Activated CD8-positive, alpha-beta memory T cell treated with anti-CD3 and anti-CD28 coated beads, Interleukin-2, amount 10 ng/mL, durations not matched to agents 7 days and 5 days (primary cell): ENCODE results near the gene SPIRE1. TPM values are rescaled to one million over a fixed set of nuclear protein-coding genes. Genes with fewer than 3 reads are reported as not detected.

ENCODE experiments used
- ATAC-seq: fragments of 150-1000 bp; cut with Tn5 transposase; one replicate; pipeline ENCODE4 v1.10.0; 2021; ENCODE audit warnings: moderate library complexity
- CTCF ChIA-PET: fragments of 350-600 bp; sonication (Branson Sonifier 250); formaldehyde crosslinking; loops from one replicate; lab custom pipeline; 2021; ENCODE audit warnings: antibody characterized with exemption; lab: Charles Lee
- DNase-seq: peaks from one replicate; pipeline ENCODE4 v3.0.0-alpha.2; 2020
- H3K27ac Mint-ChIP-seq: one replicate; pipeline ENCODE4 v1.8.0; 2021; ENCODE audit warnings: mild to moderate bottlenecking, mixed read lengths
- H3K27me3 Mint-ChIP-seq: one replicate; pipeline ENCODE4 v1.8.0; 2021; ENCODE audit warnings: mixed read lengths
- H3K36me3 Mint-ChIP-seq: one replicate; pipeline ENCODE4 v1.8.0; 2021; ENCODE audit warnings: mild to moderate bottlenecking, mixed read lengths
- H3K4me1 Mint-ChIP-seq: one replicate; pipeline ENCODE4 v1.8.0; 2021; ENCODE audit warnings: mixed read lengths
- H3K4me3 Mint-ChIP-seq: one replicate; pipeline ENCODE4 v1.8.0; 2021; ENCODE audit warnings: mild to moderate bottlenecking, moderate library complexity, mixed read lengths
- H3K9me3 Mint-ChIP-seq: one replicate; pipeline ENCODE4 v1.8.0; 2022; ENCODE audit warnings: low read depth, mixed read lengths
- total RNA-seq, 2 experiments: library from RNA; stranded (reverse); gene quantifications; one replicate each; pipeline ENCODE4 v1.2.3, GENCODE V29; 2021

The SPIRE1 gene
- total RNA-seq, 2 experiments from 2014 or later = 3.4 to 9.6 TPM

DNA sequence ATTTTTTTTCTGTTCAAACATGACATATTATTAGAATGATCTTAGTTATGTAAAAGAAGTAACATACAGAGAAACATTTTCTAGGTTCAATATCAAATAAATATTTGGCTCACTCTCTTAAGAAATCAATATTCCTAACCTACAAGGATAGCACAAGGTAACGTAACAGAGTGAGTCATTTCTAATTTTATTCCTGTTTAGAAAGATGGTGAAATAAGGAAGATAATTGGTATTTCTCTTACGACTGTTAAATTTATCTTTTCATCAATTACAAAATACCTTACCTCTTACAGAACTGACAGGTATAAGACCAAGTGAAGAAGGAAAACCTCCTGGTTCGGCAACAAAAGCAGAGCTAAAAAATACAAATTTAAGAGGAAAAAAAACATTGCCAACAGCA, 205.1 kb downstream of the SPIRE1 start:
- Mint-ChIP-seq H3K27me3 (no peaks in the 10 kb centered on the region), H3K4me3 (no peak overlapping the region), H3K36me3 (no peaks in the 10 kb centered on the region), H3K27ac (no peak overlapping the region), H3K4me1 (no peaks in the 10 kb centered on the region), H3K9me3 (no peaks in the 10 kb centered on the region)
- CTCF ChIA-PET = interaction anchor here (0.8 kb wide), 1 partner anchor 8 kb away, joined by 3 read pairs; no protein-coding TSS in a partner anchor
- DNase-seq (no peak), ATAC-seq (no peak)

DNA sequence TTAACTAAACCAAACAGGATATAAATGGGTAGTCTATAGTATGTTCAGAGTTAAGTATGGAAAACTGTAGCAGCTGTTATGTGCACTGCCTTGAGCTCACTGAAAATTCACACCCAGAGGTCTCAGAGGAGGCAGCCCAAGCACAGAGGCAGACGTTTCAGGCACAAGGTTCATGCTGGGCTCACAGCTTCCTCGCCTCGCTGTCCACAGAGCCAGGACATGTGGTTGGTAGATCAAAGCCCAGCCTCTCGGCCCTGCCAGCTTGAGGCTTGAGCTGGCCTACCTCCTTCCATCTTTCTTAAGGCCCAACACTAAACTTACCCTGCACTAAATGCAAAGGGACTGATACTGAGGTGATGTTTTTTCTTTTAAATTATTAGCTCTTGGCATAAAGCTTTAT, 206.5 kb downstream of the SPIRE1 start:
- H3K4me1 Mint-ChIP-seq = no peaks in the 10 kb centered on the region
- CTCF ChIA-PET = no interaction called here
- DNase-seq (no peak), ATAC-seq (no peak)
- no peaks in the 10 kb centered on the region for H3K9me3 Mint-ChIP-seq
- H3K36me3 Mint-ChIP-seq = no peaks in the 10 kb centered on the region
- H3K27ac Mint-ChIP-seq = no peak overlapping the region
- H3K4me3 Mint-ChIP-seq = no peak overlapping the region
- no peaks in the 10 kb centered on the region for H3K27me3 Mint-ChIP-seq

GRCh38 chr18:12449051-12449785, 208.7 kb downstream of the SPIRE1 start:
- Mint-ChIP-seq H3K27ac (no peak overlapping the region), H3K4me1 (peaks cover 7% of the 10 kb centered on the region), H3K9me3 (no peaks in the 10 kb centered on the region), H3K4me3 (no peak overlapping the region), H3K36me3 (no peaks in the 10 kb centered on the region), H3K27me3 (no peaks in the 10 kb centered on the region)
- no peak for ATAC-seq
- CTCF ChIA-PET = no interaction called here
- DNase-seq = no peak

- CTCF ChIA-PET = interaction anchor here (1.0 to 1.9 kb wide), 2 partner anchors 8 to 21 kb away, joined by 3 to 4 read pairs; no protein-coding TSS in a partner anchor
- no peaks in the 10 kb centered on the region for H3K27me3 Mint-ChIP-seq
- ATAC-seq = no peak
Measured at GRCh38 chr18:12445554-12445953, 212.4 kb downstream of the SPIRE1 start.

GRCh38 chr18:12443551-12443950, 214.4 kb downstream of the SPIRE1 start:
- DNase-seq = no peak
- H3K27ac Mint-ChIP-seq = no peak overlapping the region
- H3K9me3 Mint-ChIP-seq = no peaks in the 10 kb centered on the region
- CTCF ChIA-PET = no interaction called here
- H3K36me3 Mint-ChIP-seq = peaks cover 1% of the 10 kb centered on the region
- no peak overlapping the region for H3K4me3 Mint-ChIP-seq
- no peak for ATAC-seq
- H3K4me1 Mint-ChIP-seq = peaks cover 11% of the 10 kb centered on the region
- H3K27me3 Mint-ChIP-seq = no peaks in the 10 kb centered on the region

More at GRCh38 chr18:12445554-12445953, 212.4 kb downstream of the SPIRE1 start:
- Mint-ChIP-seq H3K36me3 (peaks cover 1% of the 10 kb centered on the region), H3K27ac (no peak overlapping the region), H3K9me3 (no peaks in the 10 kb centered on the region), H3K4me3 (no peak overlapping the region), H3K4me1 (peaks cover 11% of the 10 kb centered on the region)
- DNase-seq = no peak

DNA sequence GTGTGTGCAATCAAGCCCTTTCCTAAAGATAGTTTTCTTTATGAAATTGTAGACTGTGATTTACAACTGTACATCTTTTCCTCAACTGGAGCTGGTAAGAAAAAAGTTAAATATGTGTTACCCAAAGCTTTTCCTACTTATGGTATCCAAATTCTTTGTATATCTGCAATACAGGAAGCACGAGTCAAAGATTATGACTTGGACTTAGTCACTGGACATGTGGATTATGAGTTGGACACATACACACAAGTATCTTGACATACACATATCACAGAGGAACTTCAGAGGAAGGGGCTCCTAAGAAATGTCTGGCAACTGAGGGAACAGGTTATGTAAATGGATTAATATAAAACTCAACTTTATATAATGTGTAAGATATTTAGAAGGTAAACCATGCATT, 215.0 kb downstream of the SPIRE1 start:
- Mint-ChIP-seq H3K36me3 (peaks cover 1% of the 10 kb centered on the region), H3K4me3 (no peak overlapping the region), H3K9me3 (no peaks in the 10 kb centered on the region), H3K27me3 (no peaks in the 10 kb centered on the region), H3K27ac (no peak overlapping the region), H3K4me1 (peaks cover 11% of the 10 kb centered on the region)
- DNase-seq (no peak), ATAC-seq (no peak)
- CTCF ChIA-PET = no interaction called here

DNA sequence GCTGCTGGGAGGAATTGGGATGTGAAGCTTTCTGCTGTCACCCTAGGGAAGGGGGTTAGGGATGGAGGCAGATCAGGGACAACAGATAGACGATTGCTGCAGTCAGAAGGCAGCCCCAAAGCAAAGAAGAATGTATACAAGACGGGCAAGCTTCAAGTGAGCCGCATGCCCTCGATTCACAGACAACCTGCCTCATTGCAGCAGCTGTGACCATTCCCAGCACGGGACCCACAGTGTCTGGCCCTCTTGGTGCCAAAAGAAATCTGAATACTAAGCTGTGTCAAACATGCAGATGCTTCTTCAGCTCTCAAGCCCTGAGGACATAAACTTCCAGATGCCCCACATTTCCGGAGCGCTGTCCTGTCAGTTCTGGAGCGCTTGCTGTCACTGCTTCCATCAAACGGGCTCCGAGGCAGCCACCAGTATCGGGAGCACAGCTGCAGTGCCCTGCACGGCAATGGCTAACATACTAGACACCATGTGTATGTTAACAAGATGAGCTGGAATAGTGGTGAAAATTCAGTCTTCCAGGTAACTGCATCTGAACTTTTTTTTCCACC, 216.4 kb downstream of the SPIRE1 start:
- Mint-ChIP-seq H3K36me3 (peaks cover 1% of the 10 kb centered on the region), H3K4me3 (no peak overlapping the region), H3K9me3 (no peaks in the 10 kb centered on the region), H3K27ac (no peak overlapping the region), H3K27me3 (no peaks in the 10 kb centered on the region), H3K4me1 (peaks cover 11% of the 10 kb centered on the region)
- ATAC-seq (no peak), DNase-seq (no peak)
- CTCF ChIA-PET = no interaction called here

GRCh38 chr18:12438257-12438656, 219.7 kb downstream of the SPIRE1 start:
- no peak for DNase-seq
- Mint-ChIP-seq H3K4me3 (no peak overlapping the region), H3K27ac (no peak overlapping the region), H3K27me3 (no peaks in the 10 kb centered on the region), H3K9me3 (no peaks in the 10 kb centered on the region), H3K4me1 (no peaks in the 10 kb centered on the region), H3K36me3 (peaks cover 2% of the 10 kb centered on the region)
- CTCF ChIA-PET = no interaction called here
- ATAC-seq = no peak

GRCh38 chr18:12435867-12436266, 222.0 kb downstream of the SPIRE1 start:
- ATAC-seq (no peak), DNase-seq (no peak)
- Mint-ChIP-seq H3K36me3 (peaks cover 4% of the 10 kb centered on the region), H3K4me1 (no peaks in the 10 kb centered on the region), H3K4me3 (no peak overlapping the region), H3K9me3 (no peaks in the 10 kb centered on the region), H3K27me3 (no peaks in the 10 kb centered on the region), H3K27ac (no peak overlapping the region)
- CTCF ChIA-PET = no interaction called here

DNA sequence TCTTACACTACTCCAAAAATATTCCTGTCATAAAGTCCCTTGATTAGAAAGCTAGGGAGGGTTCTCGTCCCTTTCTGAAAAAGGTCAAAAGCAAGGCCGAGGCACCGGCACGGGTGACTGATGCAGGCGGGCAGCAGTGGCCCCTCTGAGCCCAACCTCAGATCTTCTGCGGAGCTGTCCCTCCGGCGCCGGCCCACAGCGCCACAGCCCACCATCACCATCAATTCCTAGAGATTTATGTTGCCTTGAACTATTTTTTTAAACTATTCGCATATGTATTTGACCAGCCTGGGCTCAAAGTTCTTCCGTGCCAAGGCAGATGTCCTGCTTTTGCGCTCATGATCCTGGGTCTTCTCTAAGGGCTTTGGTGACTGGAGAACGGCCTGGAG, 223.4 kb downstream of the SPIRE1 start:
- CTCF ChIA-PET = no interaction called here
- no peaks in the 10 kb centered on the region for H3K4me1 Mint-ChIP-seq
- H3K9me3 Mint-ChIP-seq = no peaks in the 10 kb centered on the region
- no peak overlapping the region for H3K27ac Mint-ChIP-seq
- H3K4me3 Mint-ChIP-seq = no peak overlapping the region
- peaks cover 4% of the 10 kb centered on the region for H3K36me3 Mint-ChIP-seq
- DNase-seq = no peak
- H3K27me3 Mint-ChIP-seq = no peaks in the 10 kb centered on the region
- ATAC-seq = no peak

DNA sequence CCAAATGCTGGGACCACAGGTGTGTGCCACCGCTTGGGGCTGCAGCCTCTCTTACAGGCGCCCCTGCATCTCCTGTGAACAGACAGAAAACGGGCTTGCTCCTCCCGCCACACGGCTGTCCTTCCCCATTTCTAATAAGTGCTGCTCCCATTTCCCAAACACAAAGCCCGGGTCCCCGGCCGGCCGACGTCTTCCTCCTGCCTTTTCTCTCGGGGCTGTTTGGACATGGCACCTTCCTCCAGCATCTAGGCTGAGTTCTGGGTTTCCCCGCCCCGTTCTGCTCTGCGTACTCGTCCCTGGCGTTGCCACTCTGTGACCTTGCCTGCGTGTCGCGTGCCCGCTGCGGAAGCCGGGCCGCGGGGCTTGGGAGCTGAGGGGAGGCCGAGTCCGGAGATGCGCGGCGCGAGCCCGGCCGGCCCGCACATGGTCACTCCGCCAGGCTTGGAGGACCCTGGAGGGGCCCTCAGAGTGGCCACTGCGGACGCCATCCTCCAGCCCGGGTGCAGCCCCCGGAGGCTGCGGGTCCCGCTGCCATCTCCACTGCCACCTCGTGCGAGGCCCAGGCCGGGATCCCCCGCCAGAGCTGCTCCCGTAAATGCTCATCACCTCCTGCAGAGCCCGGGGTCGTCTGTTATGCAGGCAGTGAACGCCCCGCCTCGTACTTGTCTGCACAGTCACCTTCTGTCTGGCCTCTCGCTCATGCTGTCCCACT, 223.9 kb downstream of the SPIRE1 start:
- Mint-ChIP-seq H3K4me1 (no peaks in the 10 kb centered on the region), H3K4me3 (no peak overlapping the region), H3K9me3 (no peaks in the 10 kb centered on the region), H3K27ac (no peak overlapping the region), H3K36me3 (peaks cover 4% of the 10 kb centered on the region), H3K27me3 (no peaks in the 10 kb centered on the region)
- DNase-seq = no peak
- ATAC-seq = no peak
- CTCF ChIA-PET = no interaction called here

GRCh38 chr18:12432881-12433280, 225.0 kb downstream of the SPIRE1 start:
- Mint-ChIP-seq H3K27me3 (no peaks in the 10 kb centered on the region), H3K27ac (no peak overlapping the region), H3K36me3 (peaks cover 4% of the 10 kb centered on the region), H3K4me3 (no peak overlapping the region), H3K4me1 (no peaks in the 10 kb centered on the region), H3K9me3 (no peaks in the 10 kb centered on the region)
- DNase-seq (no peak), ATAC-seq (no peak)
- CTCF ChIA-PET = no interaction called here

DNA sequence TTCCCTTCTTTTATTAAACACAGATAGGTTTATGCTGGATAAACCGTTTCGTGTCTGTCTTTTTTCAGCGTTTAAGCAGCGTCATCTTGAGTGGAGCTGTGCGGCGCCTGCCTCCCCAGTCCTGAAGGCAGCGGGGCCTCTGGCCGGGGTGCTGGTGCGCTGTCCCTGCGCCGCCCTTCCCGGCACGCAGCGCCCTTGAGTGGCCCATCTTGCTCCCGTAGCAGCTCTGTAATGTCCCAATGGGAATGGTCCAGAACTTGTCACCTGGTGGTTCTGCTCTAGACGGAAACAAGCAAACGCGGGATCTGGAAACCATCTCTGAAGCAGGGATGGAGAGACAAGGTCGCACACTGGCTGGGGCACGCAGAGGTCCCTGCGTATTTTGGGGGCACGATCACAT, 225.7 kb downstream of the SPIRE1 start:
- H3K36me3 Mint-ChIP-seq = peaks cover 4% of the 10 kb centered on the region
- H3K4me1 Mint-ChIP-seq = peaks cover 2% of the 10 kb centered on the region
- CTCF ChIA-PET = no interaction called here
- DNase-seq (no peak), ATAC-seq (no peak)
- no peaks in the 10 kb centered on the region for H3K9me3 Mint-ChIP-seq
- no peak overlapping the region for H3K27ac Mint-ChIP-seq
- H3K4me3 Mint-ChIP-seq = no peak overlapping the region
- H3K27me3 Mint-ChIP-seq = no peaks in the 10 kb centered on the region

DNA sequence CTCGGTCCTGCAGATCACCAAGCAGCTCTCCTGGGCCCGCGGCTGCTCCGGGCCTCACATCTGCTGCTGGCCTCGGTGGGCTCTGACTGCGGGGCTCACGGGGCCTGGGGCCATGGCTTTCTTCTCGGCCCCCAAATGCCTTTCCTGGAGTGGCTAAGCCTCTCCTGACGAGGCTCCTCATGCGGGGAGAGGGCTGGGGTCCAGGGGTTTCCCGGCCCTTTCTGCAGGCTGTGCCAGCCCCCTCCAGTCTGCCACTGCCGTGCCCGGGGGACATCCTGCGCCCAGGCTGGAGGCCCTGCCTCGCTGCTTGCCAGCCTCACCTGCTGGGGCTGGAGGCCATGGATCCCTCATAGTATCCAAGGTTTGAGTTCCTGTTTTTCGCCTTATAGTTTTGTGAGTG, 226.3 kb downstream of the SPIRE1 start:
- Mint-ChIP-seq H3K27ac (no peak overlapping the region), H3K4me1 (peaks cover 8% of the 10 kb centered on the region), H3K36me3 (peaks cover 4% of the 10 kb centered on the region), H3K4me3 (no peak overlapping the region), H3K9me3 (no peaks in the 10 kb centered on the region), H3K27me3 (no peaks in the 10 kb centered on the region)
- no peak for DNase-seq
- no peak for ATAC-seq
- CTCF ChIA-PET = no interaction called here
